Esophagus squamous epithelium (tissue), 4 donors: ENCODE data around the gene PTMS.

ENCODE experiments used
- CTCF ChIP-seq, 6 experiments: fragments of 450-650 bp in 4 of 6; fragments of 200-600 bp in 2 of 6; sonication (generic) in 2 of 6; IDR thresholded peaks; one replicate each; pipeline ENCODE4 v1.5.1; 2016 to 2019; ENCODE audit warnings: antibody characterized with exemption in 6 of 6, mild to moderate bottlenecking in 4 of 6, moderate library complexity in 4 of 6
- POLR2A ChIP-seq, 4 donors: fragments of 450-650 bp; IDR thresholded peaks; one replicate each; pipeline ENCODE4 v1.6.1; 2017; ENCODE audit warnings: antibody characterized with exemption in 4 of 4, mild to moderate bottlenecking in 4 of 4, moderate library complexity in 3 of 4

GRCh38 chr12:6783828-6784227, 17.7 kb downstream of the PTMS start:
- TF ChIP-seq CTCF (IDR thresholded peaks at IDR 0.05) (no peak), POLR2A (IDR thresholded peaks at IDR 0.05) (no peak)
